ENCODE measurements around the gene GAR1. TPM values are rescaled to one million over a fixed set of nuclear protein-coding genes. Genes with fewer than 3 reads are reported as not detected.
A peak's percentile ranks its signal among the peaks of the same experiment; 100 is the strongest.
"Not testable (repeated sequence)": the region's sequence is repeated elsewhere in the genome, so short reads cannot be mapped to it uniquely, and the experiment has no call there.

GAR1 gene
- total RNA-seq (10 to 100 TPM in 4 of 5 donors, 1 to 10 TPM in 1; 8.1 to 13.9 (median 12.9) TPM), total RNA-seq (3.4 to 63.1 (median 8.3) reads per million in 29 experiments)
- total RNA-seq (2013), result 5.5 TPM

GRCh38 chr4:109815151-109816081, at the start of gene GAR1:
Gene GAR1, plus strand, starts transcription at chr4:109815762. Its CDS starts 403 bp downstream, at chr4:109816165.
- Histone ChIP-seq H3K27me3 (replicated peaks in 1 of 2; ENCODE audit: control insufficient read depth in 2 of 2, extremely low read depth in 1 of 2, insufficient read depth in 2 of 2, low read length in 1 of 2) (no peaks in the 10 kb centered on the region), H3K9me3 (no peaks in the 10 kb centered on the region), H3K36me3 (ENCODE audit: control insufficient read depth in 2 of 2, extremely low read depth in 1 of 2, insufficient read depth in 1 of 2, low read length in 1 of 2) (peaks cover 0 to 14% of the 10 kb centered on the region in 2 donors), H3K4me3 (ENCODE audit: control insufficient read depth in 1 of 2, extremely low read depth in 1 of 2, low read length in 1 of 2) (peak within 1 kb of the TSS; percentile 75 to 90), H3K27ac (ENCODE audit: low read length) (peak within 1 kb of the TSS; percentile 85), H3K4me1 (ENCODE audit: control insufficient read depth in 1 of 2, extremely low read depth in 1 of 2, insufficient read depth in 2 of 2, low read length in 2 of 2) (peaks cover 9 to 17% of the 10 kb centered on the region in 2 experiments)
- Mint-ChIP-seq H3K27ac (peak within 1 kb of the TSS; percentile 93 to 97), H3K9me3 (no peaks in the 10 kb centered on the region), H3K4me3 (peak within 1 kb of the TSS; percentile 96 to 99 (median 99)), H3K36me3 (peaks cover 17% of the 10 kb centered on the region), H3K27me3 (no peaks in the 10 kb centered on the region), H3K4me1 (peaks cover 42 to 44% (median 44%) of the 10 kb centered on the region in 3 donors)
- DNase-seq, result peak; percentile 66 to 93 (median 83)
- WGBS (ENCODE audit: insufficient coverage), result under 1% methylated on average over 48 of the region's 53 CpGs
- CTCF ChIA-PET, result interaction anchor here in 1 of 2 donors (0.6 to 1.2 kb wide), 6 partner anchors 10 to 1884 kb away, joined by 3 to 4 read pairs (median 3); partner anchors contain the start of gene SEC24B
- ATAC-seq (replicated peaks in 1 of 4), result peak; percentile 95 to 97 (median 96)
- POLR2A ChIA-PET, result interaction anchor here in 1 of 2 donors (0.6 kb wide), 1 partner anchor 1461 kb away, joined by 5 read pairs; no protein-coding TSS in a partner anchor

DNA sequence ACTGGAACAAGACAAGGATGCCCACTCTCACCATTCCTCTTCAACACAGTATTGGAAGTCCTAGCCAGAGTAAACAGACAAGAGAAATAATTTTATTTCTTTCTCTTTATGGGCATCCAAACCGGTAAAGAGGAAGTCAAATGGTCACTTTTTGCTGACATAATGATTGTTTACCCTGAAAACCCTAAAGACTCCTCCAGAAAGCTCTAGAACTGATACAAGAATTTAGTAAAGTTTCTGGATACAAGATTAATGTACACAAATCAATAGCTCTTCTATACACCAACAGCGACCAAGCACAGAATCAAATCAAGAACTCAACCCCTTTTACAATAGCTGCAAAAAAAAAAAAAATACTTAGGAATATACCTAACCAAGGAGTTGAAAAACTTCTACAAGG, 33.5 kb upstream of the GAR1 start:
- H3K27me3 Mint-ChIP-seq; ATAC-seq (replicated peaks in 1 of 4); H3K9me3 ChIP-seq; H3K27ac ChIP-seq (ENCODE audit: low read length); H3K36me3 Mint-ChIP-seq; H3K4me1 ChIP-seq (ENCODE audit: control insufficient read depth in 1 of 2, extremely low read depth in 1 of 2, insufficient read depth in 2 of 2, low read length in 2 of 2); DNase-seq; H3K4me1 Mint-ChIP-seq; H3K4me3 ChIP-seq (ENCODE audit: control insufficient read depth in 1 of 2, extremely low read depth in 1 of 2, low read length in 1 of 2); CTCF ChIA-PET; H3K4me3 Mint-ChIP-seq; H3K27ac Mint-ChIP-seq; H3K36me3 ChIP-seq (ENCODE audit: control insufficient read depth in 2 of 2, extremely low read depth in 1 of 2, insufficient read depth in 1 of 2, low read length in 1 of 2); H3K27me3 ChIP-seq (replicated peaks in 1 of 2; ENCODE audit: control insufficient read depth in 2 of 2, extremely low read depth in 1 of 2, insufficient read depth in 2 of 2, low read length in 1 of 2); H3K9me3 Mint-ChIP-seq: not testable (repeated sequence)
- POLR2A ChIA-PET, result interaction anchor here in 1 of 2 donors (0.6 kb wide), 1 partner anchor 223 kb away, joined by 4 read pairs; no protein-coding TSS in a partner anchor
- no CpG with 5 or more reads among the region's 2 CpGs for WGBS (ENCODE audit: insufficient coverage)

GRCh38 chr4:109786846-109787245, 28.7 kb upstream of the GAR1 start:
- CTCF ChIA-PET, result no interaction called here
- Histone ChIP-seq H3K9me3 (no peaks in the 10 kb centered on the region), H3K4me1 (ENCODE audit: control insufficient read depth in 1 of 2, extremely low read depth in 1 of 2, insufficient read depth in 2 of 2, low read length in 2 of 2) (no peaks in the 10 kb centered on the region), H3K36me3 (ENCODE audit: control insufficient read depth in 2 of 2, extremely low read depth in 1 of 2, insufficient read depth in 1 of 2, low read length in 1 of 2) (no peaks in the 10 kb centered on the region), H3K4me3 (ENCODE audit: control insufficient read depth in 1 of 2, extremely low read depth in 1 of 2, low read length in 1 of 2) (no peak overlapping the region), H3K27me3 (replicated peaks in 1 of 2; ENCODE audit: control insufficient read depth in 2 of 2, extremely low read depth in 1 of 2, insufficient read depth in 2 of 2, low read length in 1 of 2) (no peaks in the 10 kb centered on the region), H3K27ac (ENCODE audit: low read length) (no peak overlapping the region)
- no peaks in the 10 kb centered on the region for H3K36me3 Mint-ChIP-seq
- DNase-seq (no peak), ATAC-seq (replicated peaks in 1 of 4) (no peak)
- peaks cover 7 to 12% (median 10%) of the 10 kb centered on the region in 3 donors for H3K9me3 Mint-ChIP-seq
- H3K27me3 Mint-ChIP-seq, result peaks cover 0 to 4% of the 10 kb centered on the region in 2 donors
- POLR2A ChIA-PET, result no interaction called here
- WGBS (ENCODE audit: insufficient coverage), result no CpG with 5 or more reads among the region's 1 CpG
- no peaks in the 10 kb centered on the region for H3K4me1 Mint-ChIP-seq
- H3K27ac Mint-ChIP-seq, result no peak overlapping the region
- H3K4me3 Mint-ChIP-seq, result no peak overlapping the region

- Mint-ChIP-seq H3K36me3 (no peaks in the 10 kb centered on the region), H3K4me1 (no peaks in the 10 kb centered on the region), H3K27ac (no peak overlapping the region), H3K27me3 (peaks cover 2 to 4% of the 10 kb centered on the region in 2 donors), H3K9me3 (peaks cover 7 to 12% (median 10%) of the 10 kb centered on the region in 3 donors), H3K4me3 (no peak overlapping the region)
- no peak for DNase-seq
- H3K36me3 ChIP-seq (ENCODE audit: control insufficient read depth in 2 of 2, extremely low read depth in 1 of 2, insufficient read depth in 1 of 2, low read length in 1 of 2), result no peaks in the 10 kb centered on the region
- no peaks in the 10 kb centered on the region for H3K27me3 ChIP-seq (replicated peaks in 1 of 2; ENCODE audit: control insufficient read depth in 2 of 2, extremely low read depth in 1 of 2, insufficient read depth in 2 of 2, low read length in 1 of 2)
- H3K9me3 ChIP-seq, result no peaks in the 10 kb centered on the region
- no peak for ATAC-seq (replicated peaks in 1 of 4)
- ChIA-PET POLR2A (no interaction called here), CTCF (no interaction called here)
- no peak overlapping the region for H3K4me3 ChIP-seq (ENCODE audit: control insufficient read depth in 1 of 2, extremely low read depth in 1 of 2, low read length in 1 of 2)
- no peak overlapping the region for H3K27ac ChIP-seq (ENCODE audit: low read length)
- H3K4me1 ChIP-seq (ENCODE audit: control insufficient read depth in 1 of 2, extremely low read depth in 1 of 2, insufficient read depth in 2 of 2, low read length in 2 of 2), result no peaks in the 10 kb centered on the region
- no CpG with 5 or more reads among the region's 1 CpG for WGBS (ENCODE audit: insufficient coverage)
These were observed 27.8 kb upstream of the GAR1 start for GRCh38 chr4:109787807-109788206.

DNA sequence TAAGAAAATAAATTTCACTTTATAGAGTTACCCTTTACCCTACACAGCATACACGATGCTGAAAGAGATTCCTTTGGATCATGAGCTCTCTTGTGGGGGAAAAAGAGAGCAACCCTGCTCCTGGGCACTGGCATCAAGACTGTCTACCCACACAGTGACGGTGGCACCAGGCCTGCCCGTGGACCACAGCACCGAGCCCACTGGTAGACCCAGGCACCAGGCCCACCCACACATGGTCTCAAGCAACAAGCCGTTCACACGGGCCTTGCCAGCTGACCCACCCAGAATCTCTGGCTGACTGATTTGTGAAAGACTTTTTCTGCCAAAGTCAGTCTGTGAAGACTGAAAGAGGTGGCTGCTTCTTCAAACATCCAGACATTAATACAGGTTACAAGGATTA, 20.5 kb upstream of the GAR1 start:
- no peaks in the 10 kb centered on the region for H3K4me1 Mint-ChIP-seq
- no peak overlapping the region for H3K27ac Mint-ChIP-seq
- WGBS (ENCODE audit: insufficient coverage), result no CpG with 5 or more reads among the region's 6 CpGs
- peaks cover 10 to 28% (median 22%) of the 10 kb centered on the region in 3 donors for H3K9me3 Mint-ChIP-seq
- no peaks in the 10 kb centered on the region for H3K4me1 ChIP-seq (ENCODE audit: control insufficient read depth in 1 of 2, extremely low read depth in 1 of 2, insufficient read depth in 2 of 2, low read length in 2 of 2)
- no peaks in the 10 kb centered on the region for H3K36me3 ChIP-seq (ENCODE audit: control insufficient read depth in 2 of 2, extremely low read depth in 1 of 2, insufficient read depth in 1 of 2, low read length in 1 of 2)
- ATAC-seq (replicated peaks in 1 of 4) (no peak), DNase-seq (no peak)
- H3K4me3 Mint-ChIP-seq, result no peak overlapping the region
- ChIA-PET CTCF (no interaction called here), POLR2A (interaction anchor here in 1 of 2 donors (0.6 kb wide), 1 partner anchor 707 kb away, joined by 3 read pairs; no protein-coding TSS in a partner anchor)
- H3K27me3 ChIP-seq (replicated peaks in 1 of 2; ENCODE audit: control insufficient read depth in 2 of 2, extremely low read depth in 1 of 2, insufficient read depth in 2 of 2, low read length in 1 of 2), result peaks cover 0 to 6% of the 10 kb centered on the region in 2 experiments
- H3K9me3 ChIP-seq, result peaks cover 2% of the 10 kb centered on the region
- H3K27ac ChIP-seq (ENCODE audit: low read length), result no peak overlapping the region
- peaks cover 10 to 13% of the 10 kb centered on the region in 2 donors for H3K27me3 Mint-ChIP-seq
- H3K4me3 ChIP-seq (ENCODE audit: control insufficient read depth in 1 of 2, extremely low read depth in 1 of 2, low read length in 1 of 2), result no peak overlapping the region
- no peaks in the 10 kb centered on the region for H3K36me3 Mint-ChIP-seq

DNA sequence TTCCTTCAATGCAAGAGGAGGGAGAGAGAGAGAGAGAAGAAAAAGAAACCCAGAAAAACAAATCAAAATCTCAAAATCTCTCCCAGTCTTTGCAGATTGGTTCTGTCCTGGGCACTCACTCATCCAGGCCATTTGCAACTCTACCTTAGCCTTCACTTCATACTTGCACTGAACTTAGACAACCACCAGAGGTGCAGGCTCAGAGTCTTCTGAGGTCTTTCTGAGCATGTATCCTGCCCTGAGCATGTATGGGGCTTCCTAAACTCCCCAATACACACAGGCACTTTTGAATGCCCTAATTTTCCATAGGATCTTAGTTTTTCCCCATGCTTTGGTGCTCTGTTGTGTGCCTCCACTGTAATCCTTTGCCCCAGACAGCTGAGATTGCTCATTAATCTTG, 16.7 kb upstream of the GAR1 start:
- Histone ChIP-seq H3K4me1 (ENCODE audit: control insufficient read depth in 1 of 2, extremely low read depth in 1 of 2, insufficient read depth in 2 of 2, low read length in 2 of 2) (no peaks in the 10 kb centered on the region), H3K9me3 (peaks cover under 1% of the 10 kb centered on the region), H3K27me3 (replicated peaks in 1 of 2; ENCODE audit: control insufficient read depth in 2 of 2, extremely low read depth in 1 of 2, insufficient read depth in 2 of 2, low read length in 1 of 2) (peaks cover 0 to 3% of the 10 kb centered on the region in 2 experiments), H3K36me3 (ENCODE audit: control insufficient read depth in 2 of 2, extremely low read depth in 1 of 2, insufficient read depth in 1 of 2, low read length in 1 of 2) (no peaks in the 10 kb centered on the region), H3K4me3 (ENCODE audit: control insufficient read depth in 1 of 2, extremely low read depth in 1 of 2, low read length in 1 of 2) (no peak overlapping the region), H3K27ac (ENCODE audit: low read length) (no peak overlapping the region)
- Mint-ChIP-seq H3K4me1 (no peaks in the 10 kb centered on the region), H3K36me3 (no peaks in the 10 kb centered on the region), H3K4me3 (no peak overlapping the region), H3K9me3 (peaks cover 4 to 23% (median 18%) of the 10 kb centered on the region in 3 donors), H3K27ac (no peak overlapping the region), H3K27me3 (peaks cover 4 to 8% of the 10 kb centered on the region in 2 donors)
- DNase-seq, result no peak
- ChIA-PET CTCF (no interaction called here), POLR2A (no interaction called here)
- no peak for ATAC-seq (replicated peaks in 1 of 4)

Data from T-cell (primary cell).